Activated T-helper 2 cell treated with anti-CD3 and anti-CD28 coated beads, Interferon-gamma antibody, Interleukin-2, Interleukin-4, amounts not matched to agents 10 μg/mL and 5 μg/mL and 100 μg/mL, durations not matched to agents 14 hours and 24 hours and 36 hours (primary cell): ENCODE measurements around the gene SH3PXD2A. TPM values are rescaled to one million over a fixed set of nuclear protein-coding genes. Genes with fewer than 3 reads are reported as not detected.
"Not testable (repeated sequence)": the region's sequence is repeated elsewhere in the genome, so short reads cannot be mapped to it uniquely, and the experiment has no call there.

Source experiments
- DNase-seq: peaks from one replicate; pipeline ENCODE4 v3.0.0; 2021; ENCODE audit warnings: low spot score
- H3K27ac Mint-ChIP-seq: one replicate; pipeline ENCODE4 v1.8.0; 2021; ENCODE audit warnings: mixed read lengths
- H3K27me3 Mint-ChIP-seq: one replicate; pipeline ENCODE4 v1.8.0; 2021; ENCODE audit warnings: low read depth, mixed read lengths
- H3K36me3 Mint-ChIP-seq: one replicate; pipeline ENCODE4 v1.8.0; 2021; ENCODE audit warnings: low read depth, mixed read lengths
- H3K4me1 Mint-ChIP-seq: one replicate; pipeline ENCODE4 v1.8.0; 2021; ENCODE audit warnings: low read depth, mixed read lengths
- H3K4me3 Mint-ChIP-seq: one replicate; pipeline ENCODE4 v1.8.0; 2021; ENCODE audit warnings: low read depth, mild to moderate bottlenecking, moderate library complexity, mixed read lengths
- H3K9me3 Mint-ChIP-seq: one replicate; pipeline ENCODE4 v1.8.0; 2021; ENCODE audit warnings: mixed read lengths
- intact Hi-C: fragments of 100-400 bp; cut with micrococcal nuclease; formaldehyde crosslinking; loops from one replicate; pipeline ENCODE4 v1.15.1; 2023
- total RNA-seq: library from RNA; stranded (reverse); gene quantifications from 2 replicates; pipeline ENCODE4 v1.2.3, GENCODE V29; 2022

SH3PXD2A gene
- total RNA-seq, 1 donor from 2014 or later: 8.6 TPM

GRCh38 chr10:103820101-103821062 is 35.0 kb downstream of the SH3PXD2A start:
- H3K4me1 Mint-ChIP-seq: peaks cover 5% of the 10 kb centered on the region
- H3K4me3 Mint-ChIP-seq: no peak overlapping the region
- no peak overlapping the region for H3K27ac Mint-ChIP-seq
- no peaks in the 10 kb centered on the region for H3K9me3 Mint-ChIP-seq
- H3K36me3 Mint-ChIP-seq: no peaks in the 10 kb centered on the region
- no peak for DNase-seq
- intact Hi-C loops: no loop called here
- H3K27me3 Mint-ChIP-seq: peaks cover 36% of the 10 kb centered on the region

- Mint-ChIP-seq H3K4me3 (no peak overlapping the region), H3K27ac (no peak overlapping the region), H3K9me3 (no peaks in the 10 kb centered on the region), H3K4me1 (peaks cover 4% of the 10 kb centered on the region), H3K36me3 (no peaks in the 10 kb centered on the region), H3K27me3 (peaks cover 34% of the 10 kb centered on the region)
- intact Hi-C loops: no loop called here
- no peak for DNase-seq
These were observed 35.9 kb downstream of the SH3PXD2A start for GRCh38 chr10:103819493-103819892.

- H3K27me3 Mint-ChIP-seq: peaks cover 31% of the 10 kb centered on the region
- no peak for DNase-seq
- H3K36me3 Mint-ChIP-seq: no peaks in the 10 kb centered on the region
- H3K4me1 Mint-ChIP-seq: no peaks in the 10 kb centered on the region
- no peaks in the 10 kb centered on the region for H3K9me3 Mint-ChIP-seq
- intact Hi-C loops: no loop called here
- H3K27ac Mint-ChIP-seq: no peak overlapping the region
- no peak overlapping the region for H3K4me3 Mint-ChIP-seq
These were observed 36.5 kb downstream of the SH3PXD2A start for GRCh38 chr10:103818765-103819374.

- no peaks in the 10 kb centered on the region for H3K4me1 Mint-ChIP-seq
- no peaks in the 10 kb centered on the region for H3K9me3 Mint-ChIP-seq
- peaks cover 31% of the 10 kb centered on the region for H3K27me3 Mint-ChIP-seq
- no peak for DNase-seq
- no peak overlapping the region for H3K4me3 Mint-ChIP-seq
- H3K27ac Mint-ChIP-seq: no peak overlapping the region
- H3K36me3 Mint-ChIP-seq: no peaks in the 10 kb centered on the region
- intact Hi-C loops: no loop called here
These were observed 37.3 kb downstream of the SH3PXD2A start for GRCh38 chr10:103818105-103818504.

- Mint-ChIP-seq H3K36me3 (no peaks in the 10 kb centered on the region), H3K4me3 (no peak overlapping the region), H3K27ac (no peak overlapping the region), H3K27me3 (peaks cover 30% of the 10 kb centered on the region), H3K9me3 (no peaks in the 10 kb centered on the region), H3K4me1 (peaks cover 3% of the 10 kb centered on the region)
- no peak for DNase-seq
- intact Hi-C loops: no loop called here
These were observed 38.9 kb downstream of the SH3PXD2A start for GRCh38 chr10:103816431-103816830.

GRCh38 chr10:103814626-103815370 is 40.6 kb downstream of the SH3PXD2A start:
- intact Hi-C loops: no loop called here
- Mint-ChIP-seq H3K27ac (no peak overlapping the region), H3K4me1 (peaks cover 3% of the 10 kb centered on the region), H3K27me3 (peaks cover 23% of the 10 kb centered on the region), H3K9me3 (no peaks in the 10 kb centered on the region), H3K4me3 (no peak overlapping the region), H3K36me3 (no peaks in the 10 kb centered on the region)
- no peak for DNase-seq

GRCh38 chr10:103814105-103814504 is 41.3 kb downstream of the SH3PXD2A start:
- Mint-ChIP-seq H3K36me3 (no peaks in the 10 kb centered on the region), H3K4me3 (no peak overlapping the region), H3K9me3 (no peaks in the 10 kb centered on the region), H3K27me3 (peaks cover 16% of the 10 kb centered on the region), H3K4me1 (peaks cover 3% of the 10 kb centered on the region), H3K27ac (no peak overlapping the region)
- intact Hi-C loops: no loop called here
- DNase-seq: no peak

- H3K27ac Mint-ChIP-seq, H3K27me3 Mint-ChIP-seq, H3K4me3 Mint-ChIP-seq, H3K36me3 Mint-ChIP-seq, H3K4me1 Mint-ChIP-seq, DNase-seq, H3K9me3 Mint-ChIP-seq, intact Hi-C loops: not testable (repeated sequence)
These were observed 42.1 kb downstream of the SH3PXD2A start for GRCh38 chr10:103813312-103813711.

GRCh38 chr10:103812432-103812831 is 42.9 kb downstream of the SH3PXD2A start:
- H3K27ac Mint-ChIP-seq: no peak overlapping the region
- peaks cover 5% of the 10 kb centered on the region for H3K27me3 Mint-ChIP-seq
- no peaks in the 10 kb centered on the region for H3K9me3 Mint-ChIP-seq
- intact Hi-C loops: no loop called here
- H3K4me3 Mint-ChIP-seq: no peak overlapping the region
- DNase-seq: no peak
- H3K36me3 Mint-ChIP-seq: no peaks in the 10 kb centered on the region
- peaks cover 3% of the 10 kb centered on the region for H3K4me1 Mint-ChIP-seq

GRCh38 chr10:103812004-103812403 is 43.4 kb downstream of the SH3PXD2A start:
- no peaks in the 10 kb centered on the region for H3K9me3 Mint-ChIP-seq
- H3K4me3 Mint-ChIP-seq: no peak overlapping the region
- peaks cover 6% of the 10 kb centered on the region for H3K27me3 Mint-ChIP-seq
- peaks cover 3% of the 10 kb centered on the region for H3K4me1 Mint-ChIP-seq
- DNase-seq: no peak
- no peak overlapping the region for H3K27ac Mint-ChIP-seq
- H3K36me3 Mint-ChIP-seq: no peaks in the 10 kb centered on the region
- intact Hi-C loops: no loop called here

- intact Hi-C loops: no loop called here
- Mint-ChIP-seq H3K27ac (no peak overlapping the region), H3K36me3 (no peaks in the 10 kb centered on the region), H3K27me3 (peaks cover 6% of the 10 kb centered on the region), H3K4me3 (no peak overlapping the region), H3K9me3 (no peaks in the 10 kb centered on the region), H3K4me1 (peaks cover 3% of the 10 kb centered on the region)
- DNase-seq: no peak
These were observed 43.9 kb downstream of the SH3PXD2A start for GRCh38 chr10:103811463-103811862.

- DNase-seq: no peak
- no peak overlapping the region for H3K4me3 Mint-ChIP-seq
- H3K27me3 Mint-ChIP-seq: peaks cover 11% of the 10 kb centered on the region
- intact Hi-C loops: no loop called here
- H3K27ac Mint-ChIP-seq: no peak overlapping the region
- H3K9me3 Mint-ChIP-seq: no peaks in the 10 kb centered on the region
- no peaks in the 10 kb centered on the region for H3K36me3 Mint-ChIP-seq
- H3K4me1 Mint-ChIP-seq: peaks cover 10% of the 10 kb centered on the region
These were observed 46.6 kb downstream of the SH3PXD2A start for GRCh38 chr10:103808780-103809179.

GRCh38 chr10:103807996-103808395 is 47.4 kb downstream of the SH3PXD2A start:
- H3K4me1 Mint-ChIP-seq: peaks cover 15% of the 10 kb centered on the region
- H3K27ac Mint-ChIP-seq: no peak overlapping the region
- intact Hi-C loops: no loop called here
- DNase-seq: no peak
- peaks cover 11% of the 10 kb centered on the region for H3K27me3 Mint-ChIP-seq
- H3K9me3 Mint-ChIP-seq: no peaks in the 10 kb centered on the region
- H3K4me3 Mint-ChIP-seq: no peak overlapping the region
- no peaks in the 10 kb centered on the region for H3K36me3 Mint-ChIP-seq
